ENCODE measurements around the gene SPATA31D4.
"Not testable (repeated sequence)": the region's sequence is repeated elsewhere in the genome, so short reads cannot be mapped to it uniquely, and the experiment has no call there.

SPATA31D4 gene

DNA sequence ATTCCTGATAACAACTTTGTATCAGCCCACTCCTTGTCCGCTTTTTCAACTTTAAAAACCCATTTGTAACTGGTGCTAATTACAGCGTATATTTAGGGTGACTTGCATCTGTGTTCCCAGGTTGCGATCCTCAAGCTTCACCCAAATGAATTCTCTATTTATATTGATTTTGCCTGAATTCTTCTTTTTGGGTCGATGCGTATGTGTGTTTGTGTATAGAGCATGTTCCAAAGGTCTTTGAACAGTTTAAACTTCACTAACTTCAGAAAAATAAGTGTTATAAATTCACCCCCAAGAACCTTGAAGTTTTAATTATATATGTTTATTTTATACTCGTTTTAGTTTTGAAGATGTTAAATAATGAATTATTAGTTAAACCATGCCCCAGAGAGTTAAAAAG is 16.1 kb upstream of the SPATA31D4 start:
- no peak for DNase-seq (ENCODE audit: low read depth)
- TF ChIP-seq, protein P1, sequence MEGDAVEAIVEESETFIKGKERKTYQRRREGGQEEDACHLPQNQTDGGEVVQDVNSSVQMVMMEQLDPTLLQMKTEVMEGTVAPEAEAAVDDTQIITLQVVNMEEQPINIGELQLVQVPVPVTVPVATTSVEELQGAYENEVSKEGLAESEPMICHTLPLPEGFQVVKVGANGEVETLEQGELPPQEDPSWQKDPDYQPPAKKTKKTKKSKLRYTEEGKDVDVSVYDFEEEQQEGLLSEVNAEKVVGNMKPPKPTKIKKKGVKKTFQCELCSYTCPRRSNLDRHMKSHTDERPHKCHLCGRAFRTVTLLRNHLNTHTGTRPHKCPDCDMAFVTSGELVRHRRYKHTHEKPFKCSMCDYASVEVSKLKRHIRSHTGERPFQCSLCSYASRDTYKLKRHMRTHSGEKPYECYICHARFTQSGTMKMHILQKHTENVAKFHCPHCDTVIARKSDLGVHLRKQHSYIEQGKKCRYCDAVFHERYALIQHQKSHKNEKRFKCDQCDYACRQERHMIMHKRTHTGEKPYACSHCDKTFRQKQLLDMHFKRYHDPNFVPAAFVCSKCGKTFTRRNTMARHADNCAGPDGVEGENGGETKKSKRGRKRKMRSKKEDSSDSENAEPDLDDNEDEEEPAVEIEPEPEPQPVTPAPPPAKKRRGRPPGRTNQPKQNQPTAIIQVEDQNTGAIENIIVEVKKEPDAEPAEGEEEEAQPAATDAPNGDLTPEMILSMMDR (IDR thresholded peaks at IDR 0.05; ENCODE audit: control insufficient read depth, insufficient read depth, low read depth, low read length, missing control alignments) = no peak
- no peak overlapping the region for H3K4me3 ChIP-seq (ENCODE audit: control insufficient read depth, low read depth, low read length)

DNA sequence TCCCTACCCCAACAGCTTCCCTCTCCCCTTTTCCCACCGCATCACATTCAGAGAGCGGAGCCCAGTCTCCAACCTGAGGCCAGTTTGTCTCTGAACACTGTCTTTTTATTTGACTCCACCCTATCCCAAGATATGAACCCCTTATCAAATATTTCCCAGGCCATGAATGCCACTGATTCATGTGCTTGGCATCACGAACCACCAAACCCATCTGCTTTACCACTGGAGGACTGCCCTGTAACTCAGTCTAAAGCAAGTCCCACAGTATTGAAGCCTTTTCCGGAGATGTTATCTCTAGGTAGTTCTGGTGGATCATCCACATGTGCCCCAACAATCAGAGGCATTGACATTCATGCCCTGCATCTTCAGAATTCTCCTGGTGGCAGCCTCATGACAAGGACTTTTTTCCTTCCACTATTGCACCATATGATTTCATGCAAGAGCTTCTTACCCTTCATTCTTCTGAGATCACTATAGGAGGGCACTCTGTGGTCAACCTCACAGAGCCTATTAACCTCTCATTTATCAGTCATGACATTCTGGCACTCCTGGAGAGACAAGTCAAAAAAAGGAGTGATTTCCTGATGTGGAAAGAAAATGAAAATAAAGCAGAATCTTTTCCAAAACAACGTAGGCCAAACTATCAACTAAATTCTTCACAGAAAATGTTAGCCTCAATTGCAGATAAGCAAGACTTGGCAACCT is 12.3 kb upstream of the SPATA31D4 start:
- TF ChIP-seq, protein P1 (IDR thresholded peaks at IDR 0.05; ENCODE audit: control insufficient read depth, insufficient read depth, low read depth, low read length, missing control alignments) = no peak
- no peak overlapping the region for H3K4me3 ChIP-seq (ENCODE audit: control insufficient read depth, low read depth, low read length)
- DNase-seq (ENCODE audit: low read depth) = no peak

DNA sequence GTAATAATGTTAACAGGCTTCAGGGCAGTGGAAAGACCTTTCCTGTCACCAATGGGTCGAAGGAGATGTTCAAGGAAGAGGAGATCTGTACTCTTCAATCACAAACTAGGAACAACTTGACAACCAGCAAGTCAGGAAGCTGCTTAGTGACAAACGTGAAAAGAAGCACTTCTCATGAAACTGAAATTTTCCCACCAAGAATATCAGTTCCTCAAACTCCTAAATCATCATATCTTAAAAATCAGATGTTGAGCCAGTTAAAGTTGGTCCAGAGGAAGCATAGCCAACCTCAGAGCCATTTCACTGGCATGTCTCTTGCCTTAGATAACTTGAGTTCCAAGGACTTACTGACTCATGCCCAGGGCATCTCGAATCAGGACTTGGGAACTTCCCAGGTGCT is 9.7 kb upstream of the SPATA31D4 start:
- DNase-seq (ENCODE audit: low read depth); H3K4me3 ChIP-seq (ENCODE audit: control insufficient read depth, low read depth, low read length): not testable (repeated sequence)

DNA sequence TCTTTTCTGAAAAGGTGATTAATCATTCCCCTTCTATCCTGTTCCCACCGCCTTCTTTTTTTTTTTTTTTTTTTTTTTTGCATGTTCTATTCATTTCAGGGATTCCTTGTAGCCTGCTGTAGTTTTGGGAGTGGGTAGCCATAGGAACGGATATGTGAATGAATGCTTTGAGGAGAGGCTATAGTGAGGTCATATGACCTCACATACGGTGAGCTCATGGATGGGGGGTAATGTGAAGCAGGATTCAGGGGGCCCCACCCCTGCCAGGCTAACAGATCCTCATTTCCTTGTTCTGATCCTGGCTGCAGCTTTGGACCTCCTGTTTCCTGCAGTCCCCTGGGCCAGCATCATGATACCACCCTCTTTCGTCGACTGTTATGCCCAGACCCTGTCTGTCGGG is 1.9 kb downstream of the SPATA31D4 start:
- DNase-seq (ENCODE audit: low read depth); H3K4me3 ChIP-seq (ENCODE audit: control insufficient read depth, low read depth, low read length): not testable (repeated sequence)

DNA sequence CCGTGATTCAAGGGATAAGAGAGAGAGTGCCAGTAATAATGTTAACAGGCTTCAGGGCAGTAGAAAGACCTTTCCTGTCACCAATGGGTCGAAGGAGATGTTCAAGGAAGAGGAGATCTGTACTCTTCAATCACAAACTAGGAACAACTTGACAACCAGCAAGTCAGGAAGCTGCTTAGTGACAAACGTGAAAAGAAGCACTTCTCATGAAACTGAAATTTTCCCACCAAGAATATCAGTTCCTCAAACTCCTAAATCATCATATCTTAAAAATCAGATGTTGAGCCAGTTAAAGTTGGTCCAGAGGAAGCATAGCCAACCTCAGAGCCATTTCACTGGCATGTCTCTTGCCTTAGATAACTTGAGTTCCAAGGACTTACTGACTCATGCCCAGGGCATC is 5.3 kb downstream of the SPATA31D4 start:
- not testable (repeated sequence) for DNase-seq (ENCODE audit: low read depth); H3K4me3 ChIP-seq (ENCODE audit: control insufficient read depth, low read depth, low read length)

DNA sequence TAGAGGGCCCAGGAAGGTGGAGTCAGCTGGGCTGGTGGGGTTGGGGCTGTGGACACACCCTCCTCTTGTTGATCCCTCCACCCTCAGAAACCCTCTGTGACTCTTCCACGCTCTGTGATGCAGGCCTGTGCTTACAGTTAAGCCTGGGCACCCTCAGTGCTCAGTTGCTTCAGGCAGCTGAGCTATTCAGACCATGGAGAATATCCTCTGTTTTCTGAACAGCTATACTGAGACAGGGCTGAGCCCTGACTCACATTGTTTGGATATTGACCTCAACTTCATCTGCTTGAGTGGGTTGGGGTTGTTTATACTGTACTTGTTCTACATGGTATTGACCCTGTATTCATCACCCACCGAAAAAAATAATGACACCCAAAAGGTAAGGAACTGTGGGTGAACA is 15.2 kb downstream of the SPATA31D4 start, which contains the start of gene SPATA31D3:
SPATA31D3 (plus strand) TSS at position 108 of the 400 bp plus-strand sequence; CDS start at position 194, 86 bp downstream.
- not testable (repeated sequence) for H3K4me3 ChIP-seq (ENCODE audit: control insufficient read depth, low read depth, low read length); DNase-seq (ENCODE audit: low read depth)

DNA sequence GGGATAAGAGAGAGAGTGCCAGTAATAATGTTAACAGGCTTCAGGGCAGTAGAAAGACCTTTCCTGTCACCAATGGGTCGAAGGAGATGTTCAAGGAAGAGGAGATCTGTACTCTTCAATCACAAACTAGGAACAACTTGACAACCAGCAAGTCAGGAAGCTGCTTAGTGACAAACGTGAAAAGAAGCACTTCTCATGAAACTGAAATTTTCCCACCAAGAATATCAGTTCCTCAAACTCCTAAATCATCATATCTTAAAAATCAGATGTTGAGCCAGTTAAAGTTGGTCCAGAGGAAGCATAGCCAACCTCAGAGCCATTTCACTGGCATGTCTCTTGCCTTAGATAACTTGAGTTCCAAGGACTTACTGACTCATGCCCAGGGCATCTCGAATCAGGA is 20.4 kb downstream of the SPATA31D4 start:
- not testable (repeated sequence) for H3K4me3 ChIP-seq (ENCODE audit: control insufficient read depth, low read depth, low read length); DNase-seq (ENCODE audit: low read depth)

DNA sequence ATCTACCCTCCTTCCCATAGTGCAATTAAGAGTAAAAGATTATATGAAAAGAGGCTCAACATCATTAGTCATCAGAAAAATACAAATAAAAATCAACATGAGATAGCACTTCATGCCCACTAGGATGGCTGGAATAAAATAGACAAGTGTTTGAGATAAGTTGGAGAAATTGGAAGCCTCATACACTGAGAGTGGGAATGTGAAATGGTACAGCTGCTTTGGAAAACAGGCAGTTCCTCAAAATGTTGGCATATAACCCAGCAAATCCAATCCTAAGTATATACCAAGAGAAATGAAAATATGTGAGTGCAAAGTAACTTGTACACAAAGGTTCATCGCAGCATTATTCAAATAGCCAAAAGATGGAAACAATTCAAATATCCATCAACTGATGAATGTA is 24.9 kb downstream of the SPATA31D4 start:
- no peak overlapping the region for H3K4me3 ChIP-seq (ENCODE audit: control insufficient read depth, low read depth, low read length)
- DNase-seq (ENCODE audit: low read depth) = no peak
- TF ChIP-seq, protein P1 (IDR thresholded peaks at IDR 0.05; ENCODE audit: control insufficient read depth, insufficient read depth, low read depth, low read length, missing control alignments) = no peak

DNA sequence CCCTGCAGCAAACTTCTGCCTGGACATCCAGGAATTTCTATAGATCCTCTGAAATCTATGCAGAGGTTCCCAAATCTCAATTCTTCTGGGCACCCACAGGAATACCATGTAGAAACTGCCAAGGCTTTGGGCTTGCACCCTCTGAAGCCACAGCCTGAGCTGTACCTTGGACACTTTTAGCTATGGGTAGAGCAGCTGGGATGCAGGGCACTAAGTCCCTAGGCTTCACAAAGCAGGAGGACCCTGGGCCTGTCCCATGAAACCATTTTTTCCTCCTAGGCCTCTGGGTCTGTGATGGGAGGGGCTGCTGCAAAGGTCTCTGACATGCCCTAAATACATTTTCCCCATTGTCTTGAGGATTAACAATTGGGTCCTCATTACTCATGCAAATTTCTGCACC is 27.4 kb downstream of the SPATA31D4 start:
- H3K4me3 ChIP-seq (ENCODE audit: control insufficient read depth, low read depth, low read length) = no peak overlapping the region
- DNase-seq (ENCODE audit: low read depth) = no peak
- TF ChIP-seq, protein P1 (IDR thresholded peaks at IDR 0.05; ENCODE audit: control insufficient read depth, insufficient read depth, low read depth, low read length, missing control alignments) = no peak

Data from AG09309 (cell line).